Measurements from ENCODE around the gene ZNF624. TPM values are rescaled to one million over a fixed set of nuclear protein-coding genes. Genes with fewer than 3 reads are reported as not detected.

Gene ZNF624
- total RNA-seq, 3 donors from 2014 or later (not counting 1 experiment from before 2014, with no cell fraction given): 4.9 to 7.5 (median 7.2) TPM

DNA sequence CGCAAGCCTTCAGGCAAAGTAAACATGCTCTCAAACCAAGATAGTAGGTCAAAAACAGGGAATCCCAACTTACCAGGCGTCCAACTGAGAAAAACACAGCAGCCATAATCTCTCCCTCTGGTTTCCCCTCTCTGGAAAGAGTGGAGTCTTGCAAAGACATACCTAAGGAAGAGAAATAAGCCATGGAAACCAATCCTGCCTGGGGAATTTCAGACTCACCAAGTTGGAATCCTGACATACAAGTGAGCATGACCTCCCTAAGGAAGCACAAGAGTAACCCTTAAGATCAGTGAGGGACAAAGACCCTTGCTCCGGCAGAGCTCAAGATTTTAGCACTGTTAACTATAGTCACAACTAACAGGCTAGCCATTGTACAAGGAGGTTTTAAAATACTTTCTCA, 4.1 kb downstream of the ZNF624 start:
- peaks cover under 1 to 5% of the 10 kb centered on the region in 2 donors for H3K27me3 Mint-ChIP-seq (ENCODE audit: low read depth in 2 of 2)
- peaks cover 9% of the 10 kb centered on the region for H3K4me1 ChIP-seq (ENCODE audit: control insufficient read depth, insufficient read depth, low read length)
- peaks cover 6% of the 10 kb centered on the region for H3K36me3 ChIP-seq (ENCODE audit: control insufficient read depth, insufficient read depth, low read length)
- H3K9me3 ChIP-seq (ENCODE audit: control insufficient read depth, insufficient read depth, low read length): no peaks in the 10 kb centered on the region
- no peaks in the 10 kb centered on the region for H3K27me3 ChIP-seq (ENCODE audit: control insufficient read depth, insufficient read depth, low read length)
- TF ChIP-seq, protein P1, sequence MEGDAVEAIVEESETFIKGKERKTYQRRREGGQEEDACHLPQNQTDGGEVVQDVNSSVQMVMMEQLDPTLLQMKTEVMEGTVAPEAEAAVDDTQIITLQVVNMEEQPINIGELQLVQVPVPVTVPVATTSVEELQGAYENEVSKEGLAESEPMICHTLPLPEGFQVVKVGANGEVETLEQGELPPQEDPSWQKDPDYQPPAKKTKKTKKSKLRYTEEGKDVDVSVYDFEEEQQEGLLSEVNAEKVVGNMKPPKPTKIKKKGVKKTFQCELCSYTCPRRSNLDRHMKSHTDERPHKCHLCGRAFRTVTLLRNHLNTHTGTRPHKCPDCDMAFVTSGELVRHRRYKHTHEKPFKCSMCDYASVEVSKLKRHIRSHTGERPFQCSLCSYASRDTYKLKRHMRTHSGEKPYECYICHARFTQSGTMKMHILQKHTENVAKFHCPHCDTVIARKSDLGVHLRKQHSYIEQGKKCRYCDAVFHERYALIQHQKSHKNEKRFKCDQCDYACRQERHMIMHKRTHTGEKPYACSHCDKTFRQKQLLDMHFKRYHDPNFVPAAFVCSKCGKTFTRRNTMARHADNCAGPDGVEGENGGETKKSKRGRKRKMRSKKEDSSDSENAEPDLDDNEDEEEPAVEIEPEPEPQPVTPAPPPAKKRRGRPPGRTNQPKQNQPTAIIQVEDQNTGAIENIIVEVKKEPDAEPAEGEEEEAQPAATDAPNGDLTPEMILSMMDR (IDR thresholded peaks at IDR 0.05): no peak
- H3K27ac ChIP-seq (ENCODE audit: low read length): no peak overlapping the region
- no peak for DNase-seq
- no peaks in the 10 kb centered on the region for H3K9me3 Mint-ChIP-seq
- 100% methylated on average over 3 of the region's 3 CpGs for WGBS (ENCODE audit: insufficient coverage)
- H3K36me3 Mint-ChIP-seq: no peaks in the 10 kb centered on the region
- H3K4me3 Mint-ChIP-seq: no peak overlapping the region
- H3K4me3 ChIP-seq (ENCODE audit: low read length): no peak overlapping the region
- no peak overlapping the region for H3K27ac Mint-ChIP-seq
- ATAC-seq: no peak
- intact Hi-C loops (cut with micrococcal nuclease): no loop called here
- H3K4me1 Mint-ChIP-seq: peaks cover 13 to 21% of the 10 kb centered on the region in 2 donors

DNA sequence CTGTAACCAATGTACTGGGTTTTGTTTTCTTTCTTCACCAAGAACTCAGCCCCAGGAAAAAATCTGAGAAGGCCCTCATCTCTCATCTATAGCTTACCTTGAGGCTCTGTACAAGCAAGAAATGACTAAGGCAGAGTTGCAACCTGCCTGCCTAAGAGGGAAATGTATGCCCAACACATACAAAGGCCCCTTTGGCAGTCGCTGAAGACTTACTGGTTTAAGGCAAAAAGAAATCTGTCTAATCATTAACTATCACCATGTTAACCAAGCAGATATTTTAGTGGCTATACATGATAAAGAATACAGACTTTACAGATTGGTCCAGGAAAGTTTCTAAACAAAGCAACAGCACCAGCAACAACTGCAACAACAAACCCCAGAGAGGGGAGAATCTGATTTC, 14.2 kb downstream of the ZNF624 start:
- intact Hi-C loops (cut with micrococcal nuclease): no loop called here
- Histone ChIP-seq H3K4me1 (ENCODE audit: control insufficient read depth, insufficient read depth, low read length) (no peaks in the 10 kb centered on the region), H3K27me3 (ENCODE audit: control insufficient read depth, insufficient read depth, low read length) (no peaks in the 10 kb centered on the region), H3K27ac (ENCODE audit: low read length) (no peak overlapping the region), H3K36me3 (ENCODE audit: control insufficient read depth, insufficient read depth, low read length) (peaks cover 7% of the 10 kb centered on the region), H3K9me3 (ENCODE audit: control insufficient read depth, insufficient read depth, low read length) (no peaks in the 10 kb centered on the region), H3K4me3 (ENCODE audit: low read length) (no peak overlapping the region)
- Mint-ChIP-seq H3K4me3 (no peak overlapping the region), H3K27me3 (ENCODE audit: low read depth in 2 of 2) (no peaks in the 10 kb centered on the region), H3K9me3 (no peaks in the 10 kb centered on the region), H3K27ac (no peak overlapping the region), H3K4me1 (peaks cover 0 to 7% of the 10 kb centered on the region in 2 donors), H3K36me3 (peaks cover 3% of the 10 kb centered on the region)
- TF ChIP-seq, protein P1 (IDR thresholded peaks at IDR 0.05): no peak
- DNase-seq (no peak), ATAC-seq (no peak)
- 100% methylated on average over 1 of the region's 1 CpG for WGBS (ENCODE audit: insufficient coverage)

DNA sequence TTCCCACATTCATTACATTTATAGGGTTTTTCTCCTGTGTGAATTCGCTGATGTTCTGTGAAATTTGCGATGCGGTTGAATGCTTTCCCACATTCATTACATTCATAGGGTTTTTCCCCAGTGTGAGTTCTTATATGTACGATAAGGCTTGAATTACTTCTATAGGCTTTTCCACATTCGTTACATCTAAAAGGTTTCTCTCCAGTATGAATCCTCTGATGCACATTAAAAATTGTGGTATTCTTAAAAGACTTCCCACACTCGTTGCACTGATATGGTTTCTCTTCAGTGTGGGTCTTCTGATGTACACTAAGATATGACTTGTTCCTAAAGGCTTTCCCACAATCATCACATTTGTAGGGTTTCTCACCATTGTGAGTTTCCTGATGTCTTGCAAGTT, 30.4 kb downstream of the ZNF624 start:
- Mint-ChIP-seq H3K4me1 (no peaks in the 10 kb centered on the region), H3K9me3 (peaks cover 16 to 36% of the 10 kb centered on the region in 2 donors), H3K4me3 (no peak overlapping the region), H3K27me3 (ENCODE audit: low read depth in 2 of 2) (no peaks in the 10 kb centered on the region), H3K27ac (no peak overlapping the region), H3K36me3 (peaks cover 54% of the 10 kb centered on the region)
- no peaks in the 10 kb centered on the region for H3K4me1 ChIP-seq (ENCODE audit: control insufficient read depth, insufficient read depth, low read length)
- ATAC-seq: no peak
- WGBS (ENCODE audit: insufficient coverage): 89% methylated on average over 6 of the region's 6 CpGs
- peaks cover 53% of the 10 kb centered on the region for H3K9me3 ChIP-seq (ENCODE audit: control insufficient read depth, insufficient read depth, low read length)
- no peak for DNase-seq
- intact Hi-C loops (cut with micrococcal nuclease): no loop called here
- no peak overlapping the region for H3K27ac ChIP-seq (ENCODE audit: low read length)
- no peaks in the 10 kb centered on the region for H3K27me3 ChIP-seq (ENCODE audit: control insufficient read depth, insufficient read depth, low read length)
- peaks cover 23% of the 10 kb centered on the region for H3K36me3 ChIP-seq (ENCODE audit: control insufficient read depth, insufficient read depth, low read length)
- no peak overlapping the region for H3K4me3 ChIP-seq (ENCODE audit: low read length)
- TF ChIP-seq, protein P1 (IDR thresholded peaks at IDR 0.05): no peak

DNA sequence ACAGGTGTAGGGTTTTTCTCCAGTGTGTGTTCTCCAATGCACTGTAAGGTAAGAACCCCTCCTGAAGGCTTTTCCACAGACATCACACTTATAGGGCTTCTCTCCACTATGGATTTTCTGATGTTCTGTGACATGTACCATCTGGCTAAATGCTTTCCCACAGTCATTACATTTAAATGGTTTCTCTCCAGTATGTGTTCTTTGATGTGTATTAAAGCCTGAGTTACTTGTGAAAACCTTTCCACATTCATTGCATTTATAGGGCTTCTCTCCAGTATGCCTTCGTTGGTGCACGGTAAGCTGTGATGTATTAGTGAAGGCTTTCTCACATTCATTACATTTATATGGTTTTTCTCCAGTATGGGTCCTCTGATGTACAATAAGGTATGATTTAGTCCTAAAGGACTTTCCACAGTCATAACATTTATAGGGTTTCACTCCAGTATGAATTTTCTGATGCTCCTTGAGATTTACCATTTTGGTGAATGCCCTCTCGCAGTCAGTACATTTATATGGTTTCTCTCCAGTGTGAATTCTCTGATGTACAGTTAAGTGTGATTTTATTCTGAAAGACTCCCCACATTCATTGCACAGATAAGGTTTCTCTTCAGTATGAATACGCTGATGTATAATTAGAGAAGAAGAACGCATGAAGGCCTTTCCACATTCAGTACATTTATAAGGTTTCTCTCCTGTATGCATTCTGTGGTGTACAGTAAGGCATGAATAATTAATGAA, 30.9 kb downstream of the ZNF624 start:
- ATAC-seq: no peak
- no peak for DNase-seq
- Mint-ChIP-seq H3K27ac (no peak overlapping the region), H3K4me3 (no peak overlapping the region), H3K36me3 (peaks cover 49% of the 10 kb centered on the region), H3K27me3 (ENCODE audit: low read depth in 2 of 2) (no peaks in the 10 kb centered on the region), H3K4me1 (no peaks in the 10 kb centered on the region), H3K9me3 (peaks cover 16 to 35% of the 10 kb centered on the region in 2 donors)
- no peaks in the 10 kb centered on the region for H3K27me3 ChIP-seq (ENCODE audit: control insufficient read depth, insufficient read depth, low read length)
- TF ChIP-seq, protein P1 (IDR thresholded peaks at IDR 0.05): no peak
- H3K4me3 ChIP-seq (ENCODE audit: low read length): no peak overlapping the region
- H3K9me3 ChIP-seq (ENCODE audit: control insufficient read depth, insufficient read depth, low read length): peaks cover 58% of the 10 kb centered on the region
- peaks cover 23% of the 10 kb centered on the region for H3K36me3 ChIP-seq (ENCODE audit: control insufficient read depth, insufficient read depth, low read length)
- intact Hi-C loops (cut with micrococcal nuclease): no loop called here
- no peak overlapping the region for H3K27ac ChIP-seq (ENCODE audit: low read length)
- 100% methylated on average over 1 of the region's 5 CpGs for WGBS (ENCODE audit: insufficient coverage)
- no peaks in the 10 kb centered on the region for H3K4me1 ChIP-seq (ENCODE audit: control insufficient read depth, insufficient read depth, low read length)

Data from natural killer cell (primary cell).